Gastrocnemius medialis (tissue), 4 donors: Measurements from ENCODE around the gene CDKL1. TPM values are rescaled to one million over a fixed set of nuclear protein-coding genes. Genes with fewer than 3 reads are reported as not detected.
"Not testable (repeated sequence)": the region's sequence is repeated elsewhere in the genome, so short reads cannot be mapped to it uniquely, and the experiment has no call there.

ENCODE experiments used
- ATAC-seq, 2 donors: fragments of 150-250 bp; one replicate each; pipeline ENCODE4 v1.9.1; 2016
- DNase-seq, 2 donors: peaks; one replicate each; pipeline ENCODE4 v3.0.0-alpha.2; 2019
- H3K27ac ChIP-seq, 4 donors: fragments of 200-600 bp; sonication (generic); 1 replicate in 1 of 4; 2 replicates in 3 of 4; pipeline ENCODE4 v1.5.1; 2016 to 2018; ENCODE audit warnings: mild to moderate bottlenecking in 2 of 4, moderate library complexity in 1 of 4
- H3K27me3 ChIP-seq, 3 donors: fragments of 200-600 bp; sonication (generic) in 2 of 3; 1 replicate in 1 of 3; 2 replicates in 2 of 3; pipeline versions ENCODE4 v1.5.1 to v1.6.0; 2016 to 2019; ENCODE audit warnings: mild to moderate bottlenecking in 1 of 3, moderate library complexity in 1 of 3
- H3K36me3 ChIP-seq, 2 donors: fragments of 200-600 bp; sonication (generic) in 1 of 2; one replicate each; pipeline ENCODE4 v1.5.1; 2017 to 2018
- H3K4me1 ChIP-seq, 2 donors: fragments of 200-600 bp; sonication (generic) in 1 of 2; one replicate each; pipeline ENCODE4 v1.5.1; 2016 to 2017; ENCODE audit warnings: mild to moderate bottlenecking in 2 of 2
- H3K4me3 ChIP-seq, 4 donors: fragments of 200-600 bp; sonication (generic) in 3 of 4; 1 replicate in 1 of 4; 2 replicates in 3 of 4; pipeline ENCODE4 v1.5.1; 2016 to 2019; ENCODE audit warnings: mild to moderate bottlenecking in 2 of 4
- H3K9me3 ChIP-seq, 3 donors: fragments of 200-600 bp; sonication (generic) in 2 of 3; 1 replicate in 1 of 3; 2 replicates in 2 of 3; pipeline ENCODE4 v1.5.1; 2016 to 2019
- CTCF ChIP-seq, 5 experiments: fragments of 450-650 bp in 3 of 5; fragments of 200-600 bp in 2 of 5; sonication (generic) in 2 of 5; IDR thresholded peaks in 4 of 5; conservative IDR thresholded peaks in 1 of 5; 1 replicate in 4 of 5; 2 replicates in 1 of 5; pipeline ENCODE4 v1.5.1; 2016 to 2019; ENCODE audit warnings: antibody characterized with exemption in 5 of 5, mild to moderate bottlenecking in 3 of 5, moderate library complexity in 3 of 5
- POLR2A ChIP-seq, 2 donors: fragments of 450-650 bp; IDR thresholded peaks; one replicate each; pipeline ENCODE4 v1.6.1; 2017; ENCODE audit warnings: antibody characterized with exemption in 2 of 2, mild to moderate bottlenecking in 2 of 2, moderate library complexity in 2 of 2
- in situ Hi-C, 4 donors: fragments of 200-750 bp; cut with MboI; loops; one replicate each; pipeline versions ENCODE4 v1.15.0 to v1.8.0; 2017; ENCODE audit warnings: low sequenced_read_pairs in 4 of 4
- intact Hi-C: fragments of 100-400 bp; cut with DNase I; formaldehyde crosslinking; loops from one replicate; pipeline ENCODE4 v1.15.1; 2023; ENCODE audit warnings: low total_unique reads
- total RNA-seq, 4 donors: library from RNA; depleted of rRNA; stranded (reverse); fragments of >200 nt; gene quantifications; one replicate each; pipeline versions ENCODE4 v1.1.0 to v1.2.3, GENCODE V29; 2016

Gene CDKL1
- total RNA-seq, 4 donors from 2014 or later = 0.59 to 2.0 (median 1.4) TPM

GRCh38 chr14:50318031-50318626 is 78.6 kb downstream of the CDKL1 start:
- intact Hi-C loops = loop anchor here (2.0 to 10.0 kb wide), 2 partner anchors 453 to 459 kb away; no protein-coding TSS in a partner anchor
- in situ Hi-C loops = loop anchor here in 2 of 4 donors (25.0 kb wide), 1 partner anchor 469 kb away; no protein-coding TSS in a partner anchor

GRCh38 chr14:50314098-50314497 is 82.6 kb downstream of the CDKL1 start:
- not testable (repeated sequence) for H3K27me3 ChIP-seq, H3K9me3 ChIP-seq, H3K36me3 ChIP-seq, H3K27ac ChIP-seq, DNase-seq, ATAC-seq, H3K4me3 ChIP-seq
- H3K4me1 ChIP-seq = peaks cover 22 to 28% of the 10 kb centered on the region in 2 donors
- intact Hi-C loops (loop anchor here (10.0 kb wide), 1 partner anchor 449 kb away; no protein-coding TSS in a partner anchor), in situ Hi-C loops (loop anchor here in 2 of 4 donors (25.0 kb wide), 1 partner anchor 473 kb away; no protein-coding TSS in a partner anchor)

More at GRCh38 chr14:50318031-50318626, 78.6 kb downstream of the CDKL1 start:
- Histone ChIP-seq H3K27ac (no peak overlapping the region), H3K4me3 (no peak overlapping the region), H3K4me1 (peaks cover 20 to 27% of the 10 kb centered on the region in 2 donors), H3K9me3 (no peaks in the 10 kb centered on the region), H3K36me3 (no peaks in the 10 kb centered on the region), H3K27me3 (no peaks in the 10 kb centered on the region)
- ATAC-seq (no peak), DNase-seq (no peak)
- TF ChIP-seq CTCF (IDR thresholded peaks at IDR 0.05 in 4 of 5, conservative IDR thresholded peaks at IDR 0.05 in 1 of 5) (peak in 4 of 5 experiments; percentile 34 to 70 (median 50)), POLR2A (IDR thresholded peaks at IDR 0.05) (no peak)

- no peaks in the 10 kb centered on the region for H3K27me3 ChIP-seq
- intact Hi-C loops = loop anchor here (2.0 to 10.0 kb wide), 4 partner anchors 82 to 448 kb away; partner anchors contain the start of genes CDKL1, MAP4K5 and SOS2
- peak overlapping the region; percentile 94 to 98 (median 96) for H3K27ac ChIP-seq
- TF ChIP-seq CTCF (IDR thresholded peaks at IDR 0.05 in 4 of 5, conservative IDR thresholded peaks at IDR 0.05 in 1 of 5) = no peak
- TF ChIP-seq POLR2A (IDR thresholded peaks at IDR 0.05) = no peak
- no peaks in the 10 kb centered on the region for H3K9me3 ChIP-seq
- DNase-seq = no peak
- peak; percentile 21 to 29 for ATAC-seq
- peak overlapping the region; percentile 61 to 92 (median 86) for H3K4me3 ChIP-seq
- no peaks in the 10 kb centered on the region for H3K36me3 ChIP-seq
- in situ Hi-C loops = loop anchor here in 2 of 4 donors (25.0 kb wide), 1 partner anchor 475 kb away; no protein-coding TSS in a partner anchor
- H3K4me1 ChIP-seq = peaks cover 20 to 24% of the 10 kb centered on the region in 2 donors
These were observed 84.0 kb downstream of the CDKL1 start for GRCh38 chr14:50312734-50313054.

- Histone ChIP-seq H3K27ac (peak within 1 kb of the TSS; percentile 94 to 98 (median 96)), H3K27me3 (no peaks in the 10 kb centered on the region), H3K9me3 (no peaks in the 10 kb centered on the region), H3K4me1 (peaks cover 18% of the 10 kb centered on the region in 2 donors), H3K4me3 (peak within 1 kb of the TSS; percentile 61 to 92 (median 86)), H3K36me3 (no peaks in the 10 kb centered on the region)
- in situ Hi-C loops (loop anchor here in 2 of 4 donors (25.0 kb wide), 1 partner anchor 475 kb away; no protein-coding TSS in a partner anchor), intact Hi-C loops (loop anchor here (2.0 to 10.0 kb wide), 4 partner anchors 81 to 447 kb away; partner anchors contain the start of genes CDKL1, MAP4K5 and SOS2)
- ATAC-seq (peak; percentile 91 to 95), DNase-seq (peak; percentile 85 to 92)
- TF ChIP-seq POLR2A (IDR thresholded peaks at IDR 0.05) = peak; percentile 79 to 83
- peak; percentile 10 to 78 (median 56) for TF ChIP-seq CTCF (IDR thresholded peaks at IDR 0.05 in 4 of 5, conservative IDR thresholded peaks at IDR 0.05 in 1 of 5)
These were observed 84.5 kb downstream of the CDKL1 start, which contains the start of the genes DMAC2L and L2HGDH for GRCh38 chr14:50311972-50312733. Gene DMAC2L (plus strand): TSS chr14:50312324. CDS start chr14:50321488, 9,164 bp downstream. Gene L2HGDH (minus strand): TSS chr14:50312229. CDS start chr14:50312150, 79 bp downstream.
